DND-41 (cell line): ENCODE results near the gene ZNF100.
"Not testable (repeated sequence)": the region's sequence is repeated elsewhere in the genome, so short reads cannot be mapped to it uniquely, and the experiment has no call there.

Source experiments
- CTCF ChIP-seq: IDR thresholded peaks from 2 replicates; pipeline ENCODE4 v1.5.1; 2012; ENCODE audit warnings: borderline replicate concordance, low read length, moderate library complexity, mild to moderate bottlenecking; ENCODE audit not compliant: poor library complexity, severe bottlenecking; ENCODE audit errors: extremely low read depth
- EZH2 ChIP-seq: IDR thresholded peaks from 3 replicates; pipeline ENCODE4 v1.6.1; 2012; ENCODE audit warnings: borderline replicate concordance, low read depth, mild to moderate bottlenecking, moderate library complexity, low read length, inconsistent platforms; ENCODE audit not compliant: severe bottlenecking

DNA sequence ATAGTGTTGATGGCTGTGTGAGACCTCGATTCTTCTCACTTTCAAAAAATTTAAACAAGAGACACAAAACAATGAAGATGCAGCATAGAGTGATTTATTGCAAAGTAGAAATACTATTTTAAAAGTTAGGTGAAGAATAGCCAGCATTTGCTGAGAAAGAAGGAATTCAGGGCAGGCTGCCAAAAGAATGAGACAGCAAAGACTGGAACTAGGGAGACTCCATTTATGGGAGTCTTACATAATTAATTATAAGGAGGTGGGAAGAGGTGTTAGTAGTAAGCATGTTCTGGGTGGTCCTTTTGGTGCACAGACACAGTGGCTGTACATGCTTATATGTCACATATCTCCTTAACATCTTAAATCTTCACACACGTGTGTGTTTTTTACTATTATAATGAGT is 93.9 kb downstream of the ZNF100 start:
- not testable (repeated sequence) for TF ChIP-seq CTCF, EZH2
